Measurements from ENCODE around the gene GOLT1A. TPM values are rescaled to one million over a fixed set of nuclear protein-coding genes. Genes with fewer than 3 reads are reported as not detected.
"Not testable (repeated sequence)": the region's sequence is repeated elsewhere in the genome, so short reads cannot be mapped to it uniquely, and the experiment has no call there.

Gene GOLT1A
- polyA plus RNA-seq, 4 donors: 0.20 to 4.7 (median 3.7) TPM

DNA sequence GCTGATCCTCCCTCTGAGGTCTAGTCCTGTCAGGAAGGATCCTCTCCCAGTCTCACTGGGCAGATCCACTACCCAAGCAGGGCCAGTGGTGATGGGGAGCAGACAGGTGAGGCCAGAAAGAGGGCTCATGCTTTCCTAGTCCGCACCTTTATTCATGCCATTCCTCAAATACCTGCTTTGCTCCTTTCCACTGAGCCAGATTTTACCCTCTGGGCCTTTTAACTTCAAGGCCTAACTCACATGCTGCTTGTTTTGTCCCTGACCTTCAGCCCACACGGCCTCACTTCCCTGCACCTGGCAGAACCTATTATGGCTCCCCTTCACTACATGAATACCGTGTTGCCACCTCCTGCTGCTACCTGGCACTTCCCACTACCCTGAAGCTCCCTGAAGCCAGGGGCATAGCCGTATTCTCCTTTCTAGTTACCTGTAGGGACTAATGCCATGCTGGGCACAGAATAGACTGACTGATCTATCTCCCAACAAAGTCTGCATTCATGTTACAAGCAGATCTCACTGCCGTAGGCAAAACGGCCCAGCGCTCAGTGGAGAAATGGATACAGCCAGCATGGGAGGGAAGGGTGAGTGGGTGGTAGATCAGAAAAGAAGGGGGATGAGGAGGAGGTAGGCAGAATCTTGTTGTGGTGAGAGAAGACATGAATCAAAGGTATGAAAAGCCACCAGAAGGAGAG is 36.1 kb upstream of the GOLT1A start:
- DNase-seq (ENCODE audit: low read depth in 4 of 4, low spot score in 3 of 4): no peak

DNA sequence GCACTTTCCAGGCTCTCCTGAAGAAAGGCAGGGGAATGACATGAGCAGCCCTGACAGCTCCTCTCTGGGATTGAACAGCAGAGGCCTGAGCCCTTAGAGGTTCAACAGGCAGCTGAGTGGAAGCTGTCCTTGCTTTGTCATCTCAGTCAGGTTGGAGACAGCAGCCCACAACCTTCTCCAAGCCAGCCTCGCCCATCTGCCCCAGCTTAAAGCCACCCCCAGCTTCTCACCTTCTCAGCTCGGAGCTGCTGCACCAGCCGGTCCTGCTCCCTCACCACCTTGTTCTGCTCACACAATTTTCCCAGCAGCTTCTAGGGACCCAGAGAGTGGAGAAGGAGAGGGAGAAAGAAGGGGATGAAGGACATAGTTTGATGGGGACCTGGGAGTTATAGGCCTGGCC is 35.2 kb upstream of the GOLT1A start:
- DNase-seq (ENCODE audit: low read depth in 4 of 4, low spot score in 3 of 4): no peak

DNA sequence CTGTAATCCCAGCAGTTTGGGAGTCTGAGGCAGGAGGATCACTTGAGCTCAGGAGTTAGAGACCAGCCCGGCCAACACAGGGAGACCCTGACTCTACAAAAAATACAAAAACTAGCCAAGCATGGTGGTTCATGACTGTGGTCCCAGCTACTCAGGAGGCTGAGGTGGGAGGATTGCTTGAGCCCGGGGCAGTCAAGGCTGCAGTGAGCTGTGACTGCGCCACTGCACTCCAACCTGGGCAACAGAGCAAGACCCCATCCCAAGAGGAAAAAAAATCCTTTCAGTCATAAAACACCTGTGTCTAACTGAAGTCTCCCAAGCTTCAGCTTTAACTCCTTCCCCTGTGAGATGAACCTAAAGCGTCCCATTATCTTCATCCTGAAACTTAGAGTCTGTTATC is 33.1 kb upstream of the GOLT1A start:
- no peak for DNase-seq (ENCODE audit: low read depth in 4 of 4, low spot score in 3 of 4)

DNA sequence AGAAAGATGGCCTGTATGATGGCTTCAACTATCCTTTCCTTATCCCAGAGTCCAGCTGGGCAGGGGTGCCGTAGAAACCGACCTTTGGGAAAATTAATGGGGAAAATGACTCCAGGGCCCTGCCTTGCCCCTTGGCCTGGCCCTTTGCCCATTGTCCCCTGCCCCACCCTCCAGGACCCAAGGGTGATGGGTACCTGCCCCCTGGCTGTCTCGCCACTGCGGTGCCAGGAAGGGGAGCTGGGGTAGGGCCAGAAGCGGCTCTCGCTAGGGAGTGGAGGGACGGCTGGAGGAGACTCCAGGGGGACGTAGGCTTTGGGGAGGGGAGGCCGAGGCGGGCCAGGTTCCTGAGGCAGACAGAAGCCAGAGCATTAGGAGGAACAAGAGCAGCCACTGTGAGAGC is 29.1 kb upstream of the GOLT1A start:
- no peak for DNase-seq (ENCODE audit: low read depth in 4 of 4, low spot score in 3 of 4)

DNA sequence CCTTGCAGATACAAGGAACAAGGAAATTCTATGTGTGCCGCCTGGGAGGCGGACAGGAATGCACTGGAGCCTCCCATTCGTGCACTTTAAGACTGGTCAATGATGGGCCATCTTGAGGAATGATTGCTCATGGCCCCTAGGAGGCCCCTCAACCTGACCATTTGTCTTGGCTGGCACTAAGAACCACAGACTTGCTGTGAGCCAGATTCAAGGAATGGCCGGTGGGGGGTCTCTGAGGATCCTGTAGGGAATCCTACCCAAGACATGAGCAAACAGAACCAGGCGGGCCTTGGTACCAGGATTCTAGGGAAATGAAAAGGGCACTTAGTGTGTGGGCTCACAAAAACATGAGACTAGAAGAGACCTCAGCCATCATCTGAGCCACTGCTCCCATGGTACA is 28.1 kb upstream of the GOLT1A start:
- no peak for DNase-seq (ENCODE audit: low read depth in 4 of 4, low spot score in 3 of 4)

DNA sequence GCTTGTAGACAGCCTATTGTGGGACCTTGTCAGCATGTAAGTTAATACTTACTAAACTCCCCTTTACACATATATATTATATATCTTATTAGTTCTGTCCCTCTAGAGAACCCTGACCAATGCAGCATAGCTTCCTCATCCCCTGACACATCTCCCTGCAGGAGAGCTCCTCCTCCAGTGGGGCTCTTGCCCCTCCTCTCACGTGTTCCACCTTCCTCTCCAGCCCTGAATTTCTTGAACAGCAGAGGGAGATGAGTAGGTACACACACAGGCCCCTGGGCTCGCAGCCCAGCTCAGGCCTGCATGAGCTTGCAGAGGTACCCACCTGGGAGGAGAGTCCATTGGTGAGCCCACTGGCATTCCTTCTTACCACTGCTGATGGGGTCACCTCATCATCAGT is 27.3 kb upstream of the GOLT1A start:
- DNase-seq (ENCODE audit: low read depth in 4 of 4, low spot score in 3 of 4): no peak

DNA sequence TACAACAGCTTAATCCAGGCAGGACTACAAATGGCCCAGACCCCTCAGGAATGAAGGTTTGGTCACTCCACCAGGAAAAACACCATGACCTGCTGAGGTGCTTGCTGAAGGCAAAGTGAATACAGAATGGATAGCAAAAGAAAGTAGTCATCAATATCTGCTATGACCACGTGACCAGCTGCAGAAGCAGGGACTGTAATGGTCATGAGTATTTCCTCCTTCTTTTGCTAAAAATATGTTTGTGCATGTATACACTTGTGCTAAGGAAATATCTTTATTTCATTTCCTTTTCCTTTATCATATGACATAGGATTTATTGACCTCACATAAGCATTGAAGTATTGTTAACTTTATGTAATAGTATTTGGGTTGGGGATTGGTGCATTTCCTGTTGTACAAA is 26.4 kb upstream of the GOLT1A start:
- no peak for DNase-seq (ENCODE audit: low read depth in 4 of 4, low spot score in 3 of 4)

DNA sequence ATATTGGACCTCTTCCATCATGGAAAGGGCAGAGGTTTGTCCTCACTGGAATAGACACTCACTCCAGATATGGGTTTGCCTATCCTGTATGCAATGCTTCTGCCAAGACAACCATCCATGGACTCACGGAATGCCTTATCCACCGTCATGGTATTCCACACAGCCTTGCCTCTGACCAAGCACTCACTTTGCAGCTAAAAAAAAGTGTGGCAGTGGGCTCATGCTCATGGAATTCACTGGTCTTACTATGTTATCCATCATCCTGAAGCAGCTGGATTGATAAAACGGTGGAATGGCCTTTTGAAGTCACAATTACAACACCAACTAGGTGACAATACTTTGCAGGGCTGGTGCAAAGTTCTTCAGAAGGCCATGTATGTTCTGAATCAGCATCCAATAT is 25.6 kb upstream of the GOLT1A start:
- DNase-seq (ENCODE audit: low read depth in 4 of 4, low spot score in 3 of 4): not testable (repeated sequence)

DNA sequence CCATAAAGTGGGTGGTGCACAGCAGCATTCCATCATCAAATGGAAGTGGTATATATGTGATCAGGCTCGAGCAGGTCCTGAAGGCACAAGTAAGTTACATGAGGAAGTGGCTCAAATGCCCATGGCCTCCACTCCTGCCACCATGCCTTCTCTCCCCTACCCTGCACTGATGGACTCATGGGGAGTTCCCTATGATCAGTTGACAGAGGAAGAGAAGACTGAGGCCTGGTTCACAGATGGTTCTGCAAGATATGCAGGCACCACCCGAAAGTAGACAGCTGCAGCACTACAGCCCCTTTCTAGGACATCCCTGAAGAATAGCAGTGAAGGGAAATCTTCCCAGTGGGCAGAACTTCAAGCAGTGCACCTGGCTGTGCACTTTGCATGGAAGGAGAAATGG is 24.7 kb upstream of the GOLT1A start:
- DNase-seq (ENCODE audit: low read depth in 4 of 4, low spot score in 3 of 4): not testable (repeated sequence)

DNA sequence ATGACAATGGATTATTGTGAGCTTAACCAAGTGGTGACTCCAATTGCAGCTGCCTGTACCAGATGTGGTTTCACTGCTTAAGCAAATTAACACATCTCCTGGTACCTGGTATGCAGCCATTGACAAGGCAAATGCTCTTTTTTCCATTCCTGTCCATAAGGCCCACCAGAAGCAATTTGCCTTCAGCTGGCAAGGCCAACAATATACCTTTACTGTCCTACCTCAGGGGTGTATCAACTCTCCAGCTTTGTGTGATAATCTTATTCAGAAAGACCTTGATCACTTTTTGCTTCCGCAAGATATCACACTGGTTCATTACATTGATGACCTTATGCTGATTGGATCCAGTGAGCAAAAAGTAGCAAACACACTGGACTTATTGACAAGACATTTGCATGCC is 23.7 kb upstream of the GOLT1A start:
- not testable (repeated sequence) for DNase-seq (ENCODE audit: low read depth in 4 of 4, low spot score in 3 of 4)

DNA sequence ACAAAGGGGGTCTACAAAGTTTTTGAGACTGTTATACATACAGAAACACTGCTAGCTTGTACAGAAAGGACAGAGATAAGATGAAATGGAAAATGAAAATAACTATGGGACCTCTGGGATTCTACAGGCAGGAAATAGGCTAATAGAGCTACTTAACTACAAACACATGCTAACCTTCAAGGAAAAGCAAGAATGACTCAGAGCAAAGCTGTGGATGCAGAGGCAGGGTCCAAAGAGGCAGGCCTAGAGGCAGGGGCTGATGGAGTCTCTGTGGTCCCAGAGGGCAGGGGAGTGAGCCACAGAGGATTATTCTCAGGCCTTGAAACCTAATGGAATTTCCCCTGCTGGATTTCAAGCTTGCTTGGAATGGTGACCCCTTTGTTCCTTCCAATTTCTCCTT is 18.7 kb upstream of the GOLT1A start:
- DNase-seq (ENCODE audit: low read depth in 4 of 4, low spot score in 3 of 4): no peak

DNA sequence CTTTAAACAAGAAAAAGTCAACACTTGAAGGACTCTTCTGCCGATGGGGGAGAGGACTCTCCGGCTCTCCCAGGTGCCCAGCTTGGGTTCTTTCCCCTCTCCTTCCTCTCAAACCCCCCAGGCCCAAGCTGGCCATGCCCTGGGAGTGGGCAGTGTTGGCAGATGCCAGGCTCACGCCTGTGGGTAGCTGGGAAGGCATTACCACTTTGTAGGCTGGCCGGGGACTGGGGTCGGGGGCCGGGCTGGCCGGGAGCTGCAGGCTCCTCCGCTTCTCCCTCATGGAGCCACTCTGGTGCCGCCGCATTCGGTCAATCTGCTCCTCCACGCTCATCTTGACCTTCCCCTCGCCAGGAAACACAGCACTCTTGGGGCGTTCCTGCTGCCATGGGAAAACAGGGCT is 16.4 kb upstream of the GOLT1A start:
- DNase-seq (ENCODE audit: low read depth in 4 of 4, low spot score in 3 of 4): no peak

DNA sequence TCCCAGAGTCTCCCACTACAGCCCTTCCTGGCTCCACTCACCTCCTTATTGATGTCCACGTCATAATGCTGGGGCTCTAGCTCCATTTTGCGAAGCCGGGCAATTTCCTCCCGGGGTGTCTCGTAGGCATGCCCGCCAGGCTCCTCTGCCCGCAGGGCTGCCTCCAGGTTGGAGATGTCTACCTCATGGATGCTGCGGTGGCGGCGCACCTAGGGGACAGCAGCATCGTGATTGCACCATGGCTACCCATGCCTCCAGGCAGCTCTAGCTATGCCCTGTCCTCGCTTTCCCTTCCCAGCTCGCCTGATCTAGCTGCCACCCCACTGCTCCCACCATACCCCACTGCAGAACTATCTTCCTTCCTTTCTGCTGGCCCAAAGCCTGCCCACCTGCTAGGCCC is 15.1 kb upstream of the GOLT1A start:
- no peak for DNase-seq (ENCODE audit: low read depth in 4 of 4, low spot score in 3 of 4)

DNA sequence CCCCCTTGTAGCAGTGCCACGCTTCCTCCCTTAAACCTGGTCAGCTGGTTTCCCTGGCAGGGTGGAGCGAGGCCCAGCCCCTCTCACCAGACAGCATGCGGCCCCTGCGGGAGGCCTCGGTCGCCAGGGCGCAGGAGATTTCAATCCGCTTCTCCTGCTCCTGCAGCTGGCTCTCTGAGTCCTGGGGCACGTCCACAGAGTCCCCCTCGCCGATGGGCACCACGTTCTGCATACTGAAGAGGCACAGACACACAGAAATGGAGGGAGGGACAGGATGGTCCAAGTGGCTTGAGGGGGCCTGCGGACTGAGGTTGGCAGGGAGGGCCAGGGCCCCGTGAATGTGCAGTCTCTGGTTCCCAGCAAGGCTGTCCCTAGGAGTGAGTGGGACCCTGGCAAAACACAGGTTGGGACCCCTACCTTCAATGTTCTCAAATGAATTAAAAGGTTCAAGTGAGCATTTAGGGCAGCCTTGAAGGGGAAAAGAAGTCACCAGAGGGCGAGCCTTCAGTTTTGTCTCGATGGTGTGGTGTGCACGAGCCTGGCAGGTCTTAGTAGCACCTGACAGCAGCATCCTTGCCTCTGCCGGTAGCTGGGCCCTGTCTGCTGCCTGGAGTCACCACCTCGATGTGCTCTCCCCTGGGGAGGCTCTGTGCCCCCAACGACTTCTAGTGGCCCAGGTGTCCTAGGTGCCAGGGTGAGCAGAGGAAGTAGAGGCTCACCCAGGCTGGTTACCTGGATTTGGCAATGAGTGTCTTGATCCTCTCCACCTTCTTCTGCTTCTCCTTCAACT is 14.4 kb upstream of the GOLT1A start:
- DNase-seq (ENCODE audit: low read depth in 4 of 4, low spot score in 3 of 4): no peak

DNA sequence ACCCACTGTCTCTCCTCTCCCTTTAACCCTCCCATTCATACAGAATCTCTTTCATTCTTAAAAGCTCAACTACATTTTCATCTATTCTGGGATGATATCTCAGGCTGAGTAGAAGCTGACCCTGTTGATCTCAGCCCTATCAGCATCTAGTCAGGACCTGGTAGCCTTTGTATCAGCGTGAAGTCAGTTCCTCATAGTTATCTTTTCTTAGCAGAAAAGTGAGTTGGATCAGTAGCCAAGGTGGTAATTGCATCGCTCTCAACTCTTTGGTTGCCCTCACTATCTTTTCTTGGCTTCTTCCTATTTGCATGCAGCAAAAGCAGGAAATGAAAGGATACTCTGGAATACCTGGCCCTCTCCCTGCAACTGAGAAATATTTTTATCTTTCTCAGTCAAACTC is 13.6 kb upstream of the GOLT1A start:
- no peak for DNase-seq (ENCODE audit: low read depth in 4 of 4, low spot score in 3 of 4)

DNA sequence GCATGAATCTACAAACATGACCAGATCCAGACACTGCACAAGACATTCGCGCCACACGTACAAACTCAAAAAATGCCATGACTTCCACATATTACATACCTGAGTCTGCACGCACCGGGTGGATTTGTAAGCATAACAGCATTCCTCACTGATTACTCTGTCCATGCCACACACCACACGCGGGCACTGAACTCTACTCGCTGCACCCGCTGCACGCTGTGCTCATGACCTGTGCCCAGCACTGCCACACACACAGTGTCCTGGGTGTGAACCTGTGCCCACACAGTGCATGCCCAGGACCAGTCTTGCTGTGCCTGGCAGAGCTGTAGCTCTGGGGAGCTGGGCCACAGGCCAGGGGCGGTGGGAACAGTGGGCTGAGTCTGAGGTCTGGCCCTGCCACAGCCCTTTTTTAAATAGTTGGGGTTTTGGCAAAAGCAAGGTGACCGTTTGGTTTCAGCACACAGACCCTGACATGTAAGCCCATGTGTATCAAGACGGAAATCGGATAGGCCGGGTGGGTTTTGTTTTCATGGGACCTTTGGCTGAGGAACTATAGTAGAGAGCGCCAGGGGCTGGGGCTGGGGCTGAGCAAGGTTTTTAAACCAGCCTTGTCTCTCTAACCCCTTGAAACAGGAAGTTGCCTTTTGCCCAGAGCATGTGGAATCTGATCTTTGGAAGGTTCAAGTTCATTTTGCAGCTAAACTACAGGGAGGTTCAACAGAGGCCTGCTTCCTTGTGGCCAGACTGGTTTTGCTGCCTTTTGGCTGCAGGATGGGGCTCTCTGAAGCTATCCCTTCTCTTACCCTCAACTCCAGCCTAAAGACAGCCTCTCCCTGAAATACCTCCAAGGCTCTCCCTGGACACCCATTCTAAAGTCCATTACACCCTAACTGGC is 12.3 kb upstream of the GOLT1A start:
- peak in 3 of 4 donors; percentile 25 to 29 (median 29) for DNase-seq (ENCODE audit: low read depth in 4 of 4, low spot score in 3 of 4)

DNA sequence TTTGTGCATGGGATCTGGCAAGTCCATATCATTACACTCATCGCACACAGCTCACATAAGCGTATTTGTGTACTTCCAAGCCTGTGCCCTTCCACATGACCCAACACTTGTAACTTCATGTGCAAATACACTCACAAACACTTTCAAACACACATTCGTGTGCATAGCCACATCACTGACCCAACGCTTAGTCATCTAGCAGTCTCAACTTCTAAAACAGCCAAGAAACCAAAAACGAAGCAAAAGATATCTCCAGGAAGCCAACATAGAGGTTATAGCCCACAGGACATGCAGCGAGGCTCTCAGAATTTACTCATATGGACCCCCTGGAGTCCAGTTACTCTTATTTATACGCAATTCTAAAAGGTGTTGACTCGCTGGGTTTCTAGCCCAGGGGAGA is 10.9 kb upstream of the GOLT1A start:
- DNase-seq (ENCODE audit: low read depth in 4 of 4, low spot score in 3 of 4): no peak

DNA sequence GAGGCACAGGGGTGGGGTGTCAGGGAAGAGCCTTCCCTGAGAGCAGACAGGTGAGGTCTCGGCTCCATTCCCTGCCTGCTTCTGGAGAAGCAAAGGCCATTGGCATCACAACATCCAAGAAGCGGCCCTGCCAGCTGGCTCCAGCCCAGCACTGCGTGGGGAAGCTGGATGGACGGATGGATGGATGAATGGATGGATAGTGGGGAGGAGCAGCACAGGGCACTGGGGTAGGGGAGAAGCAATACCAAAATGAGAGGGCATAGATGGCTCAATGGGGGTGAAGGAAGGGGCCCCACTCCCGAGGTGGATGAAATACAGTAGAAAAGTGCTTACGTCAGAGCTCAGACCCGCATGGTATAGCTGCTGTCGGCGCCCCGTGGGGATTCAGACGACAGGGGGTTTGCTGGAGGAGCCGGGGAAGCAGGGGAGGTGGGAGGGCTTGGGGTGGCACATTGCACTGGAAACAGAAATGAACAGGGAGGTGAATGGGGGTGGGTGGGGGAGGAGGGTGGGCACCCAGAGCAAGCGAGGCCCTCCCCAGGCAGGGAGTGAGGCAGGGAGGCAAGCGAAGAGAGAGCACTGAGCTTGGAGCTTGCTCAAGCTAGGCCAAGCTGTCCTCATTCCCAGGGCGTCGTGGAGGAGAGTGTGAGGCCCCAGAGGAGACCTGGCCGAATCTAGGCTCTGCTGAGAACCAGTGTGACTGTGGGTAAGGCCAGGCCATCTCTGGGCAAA is 9.5 kb upstream of the GOLT1A start:
- no peak for DNase-seq (ENCODE audit: low read depth in 4 of 4, low spot score in 3 of 4)

DNA sequence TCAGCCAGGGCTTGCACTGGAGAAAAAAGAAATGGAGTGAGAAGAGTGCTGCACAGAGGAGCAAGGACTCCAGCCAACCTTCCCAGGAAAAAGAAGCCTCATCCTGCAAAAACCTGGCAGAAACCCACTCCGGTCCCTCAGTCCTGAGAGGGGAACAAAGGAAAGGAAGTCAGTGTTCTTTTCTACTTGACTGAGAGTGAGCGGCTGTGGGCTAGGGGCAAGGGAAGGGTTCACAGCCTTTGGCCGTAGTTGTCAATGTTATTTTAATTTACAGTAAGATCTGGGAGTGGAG is 8.9 kb upstream of the GOLT1A start:
- no peak for DNase-seq (ENCODE audit: low read depth in 4 of 4, low spot score in 3 of 4)

DNA sequence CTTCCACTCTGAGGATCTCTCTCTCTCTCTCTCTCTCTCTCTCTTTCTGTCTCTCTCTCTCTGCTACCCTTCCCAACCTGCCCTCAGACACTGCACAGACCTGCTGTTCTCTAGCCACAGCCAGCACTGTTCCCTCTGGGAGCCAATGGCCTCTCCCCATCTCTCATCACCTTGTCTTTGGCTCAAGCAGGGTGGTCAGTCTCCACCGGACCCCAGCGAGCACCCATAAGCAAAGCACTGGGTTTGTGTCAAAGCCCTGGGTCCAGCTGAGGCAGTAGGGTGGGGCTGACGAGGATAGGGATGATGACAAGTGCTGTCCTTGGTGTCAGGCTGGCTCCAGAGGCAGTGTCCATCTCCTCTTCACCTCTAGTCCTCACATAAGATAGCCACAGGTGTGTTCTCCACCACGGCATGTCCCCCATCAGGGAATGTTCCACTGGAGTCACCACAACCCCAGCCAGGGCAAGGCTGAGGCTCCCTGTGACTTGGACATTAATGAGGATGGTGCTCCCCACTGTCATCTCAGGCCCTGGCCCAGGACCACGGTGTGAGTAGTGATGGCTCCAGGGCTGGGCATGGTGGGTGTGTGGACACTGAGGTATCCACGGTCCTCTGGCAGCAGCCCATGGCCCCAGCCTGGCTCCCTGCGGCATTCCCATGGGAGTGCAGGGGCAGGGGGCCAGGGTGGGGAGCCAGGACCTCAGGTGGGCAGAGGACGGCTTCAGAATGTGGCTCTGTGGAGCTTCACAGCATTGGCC is 8.4 kb upstream of the GOLT1A start:
- DNase-seq (ENCODE audit: low read depth in 4 of 4, low spot score in 3 of 4): no peak

All from left renal pelvis (tissue), 4 donors.